GM23248 (cell line): Measurements from ENCODE around the gene NCMAP.

Source experiments
- EZH2 ChIP-seq: fragments of 200-600 bp; sonication (generic); IDR thresholded peaks from 2 replicates; pipeline ENCODE4 v1.6.1; 2018; ENCODE audit warnings: antibody characterized with exemption, mild to moderate bottlenecking; ENCODE audit not compliant: insufficient read depth, poor library complexity, severe bottlenecking
- EZH2phosphoT487 ChIP-seq: fragments of 200-600 bp; sonication (generic); IDR thresholded peaks from 2 replicates; pipeline ENCODE4 v1.6.1; 2018; ENCODE audit warnings: antibody characterized with exemption, moderate library complexity, mild to moderate bottlenecking, low read depth; ENCODE audit not compliant: insufficient read depth

DNA sequence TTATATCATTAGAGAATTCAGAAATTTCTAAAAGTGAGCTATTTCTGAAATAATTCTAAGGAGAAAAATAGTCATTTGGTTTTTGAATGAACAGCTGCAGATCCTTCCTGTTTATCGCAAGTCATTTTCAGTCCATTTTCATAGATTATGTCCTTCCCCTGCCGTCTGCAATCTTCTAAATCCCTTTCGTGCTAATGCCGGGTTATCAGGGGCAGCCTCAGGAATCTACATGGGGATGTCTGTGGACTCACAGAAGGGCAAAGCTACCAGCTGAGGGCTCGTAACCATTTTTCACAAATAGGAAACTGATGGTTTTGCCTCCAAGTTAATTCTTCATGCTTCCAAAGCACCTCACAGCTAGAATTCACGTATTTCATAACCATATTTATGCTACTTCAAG lies 30.3 kb upstream of the NCMAP start:
- no peak for TF ChIP-seq EZH2
- TF ChIP-seq EZH2phosphoT487, result no peak
